DND-41 (cell line): ENCODE data around the gene PRR5.

Experiments
- ATAC-seq: fragments of 200-7000 bp; cut with Tn5 transposase; 3 replicates; pipeline ENCODE4 v1.9.1; 2021; ENCODE audit warnings: low read depth; ENCODE audit not compliant: insufficient read depth
- DNase-seq: peaks from one replicate; pipeline ENCODE4 v3.0.0-alpha.2; 2020
- H2AFZ ChIP-seq: 2 replicates; pipeline ENCODE4 v1.6.0; 2012; ENCODE audit warnings: low read depth, low read length
- H3K27ac ChIP-seq: 2 replicates; pipeline ENCODE4 v1.5.1; 2012; ENCODE audit warnings: low read length, inconsistent platforms
- H3K27me3 ChIP-seq: fragments of 200-600 bp; sonication (generic); 2 replicates; pipeline ENCODE4 v1.6.0; 2012; ENCODE audit warnings: low read length, mild to moderate bottlenecking, inconsistent platforms; ENCODE audit not compliant: insufficient read depth, poor library complexity
- H3K36me3 ChIP-seq: 2 replicates; pipeline ENCODE4 v1.5.1; 2012; ENCODE audit warnings: low read length, inconsistent platforms; ENCODE audit not compliant: insufficient read depth
- H3K4me1 ChIP-seq: 2 replicates; pipeline ENCODE4 v1.5.1; 2012; ENCODE audit warnings: mild to moderate bottlenecking, low read length; ENCODE audit not compliant: insufficient read depth
- H3K4me2 ChIP-seq: 2 replicates; pipeline ENCODE4 v1.6.0; 2012; ENCODE audit warnings: mild to moderate bottlenecking, moderate library complexity, low read length, inconsistent platforms; ENCODE audit not compliant: insufficient read depth
- H3K4me3 ChIP-seq, 2 experiments: fragments of 200-600 bp in 1 of 2; shearing (Covaris generic) in 1 of 2; 2 replicates each; pipeline ENCODE4 v1.5.1; 2012 to 2016; ENCODE audit warnings: inconsistent platforms in 2 of 2, low read length in 2 of 2, mild to moderate bottlenecking in 2 of 2, low read depth in 1 of 2, moderate library complexity in 1 of 2
- H3K79me2 ChIP-seq: 2 replicates; pipeline ENCODE4 v1.6.0; 2012; ENCODE audit warnings: low read length, inconsistent platforms; ENCODE audit not compliant: insufficient read depth
- H3K9ac ChIP-seq: 2 replicates; pipeline ENCODE4 v1.6.0; 2012; ENCODE audit warnings: low read depth, mild to moderate bottlenecking, inconsistent platforms, low read length, moderate library complexity
- H3K9me3 ChIP-seq: 2 replicates; pipeline ENCODE4 v1.5.1; 2012; ENCODE audit warnings: low read length, moderate library complexity, mild to moderate bottlenecking, inconsistent platforms; ENCODE audit not compliant: insufficient read depth, severe bottlenecking
- H4K20me1 ChIP-seq: 2 replicates; pipeline ENCODE4 v1.6.0; 2012; ENCODE audit warnings: low read length; ENCODE audit not compliant: insufficient read depth
- CTCF ChIP-seq: IDR thresholded peaks from 2 replicates; pipeline ENCODE4 v1.5.1; 2012; ENCODE audit warnings: borderline replicate concordance, low read length, moderate library complexity, mild to moderate bottlenecking; ENCODE audit not compliant: poor library complexity, severe bottlenecking; ENCODE audit errors: extremely low read depth
- EZH2 ChIP-seq: IDR thresholded peaks from 3 replicates; pipeline ENCODE4 v1.6.1; 2012; ENCODE audit warnings: borderline replicate concordance, low read depth, mild to moderate bottlenecking, moderate library complexity, low read length, inconsistent platforms; ENCODE audit not compliant: severe bottlenecking

PRR5 gene

DNA sequence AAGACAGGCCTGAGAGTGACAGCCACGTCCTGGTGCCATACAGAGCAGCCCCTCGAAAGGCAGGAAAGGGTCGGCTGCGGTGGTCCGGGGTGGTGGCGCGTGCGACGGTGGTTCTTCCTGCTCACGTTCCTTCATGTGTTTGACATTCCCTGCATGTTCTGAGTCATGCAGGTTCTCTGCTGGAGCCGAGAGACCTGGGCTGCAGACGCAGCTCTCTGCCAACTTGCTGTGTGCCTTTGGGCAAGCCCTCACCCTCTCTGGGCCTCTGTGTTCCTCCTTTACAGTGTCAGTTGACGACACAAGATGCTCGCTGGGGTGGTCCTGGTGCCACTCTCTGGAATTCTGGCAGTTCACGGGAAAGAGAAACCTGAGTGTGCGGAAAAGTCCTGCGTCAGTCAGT lies 62.4 kb downstream of the PRR5 start:
- no peaks in the 10 kb centered on the region for H3K79me2 ChIP-seq
- no peak overlapping the region for H3K9ac ChIP-seq
- H3K4me3 ChIP-seq: no peak overlapping the region
- no peaks in the 10 kb centered on the region for H3K9me3 ChIP-seq
- DNase-seq (no peak), ATAC-seq (no peak)
- H2AFZ ChIP-seq: no peak overlapping the region
- no peak overlapping the region for H3K4me2 ChIP-seq
- H4K20me1 ChIP-seq: no peaks in the 10 kb centered on the region
- H3K36me3 ChIP-seq: no peaks in the 10 kb centered on the region
- TF ChIP-seq EZH2 (no peak), CTCF (no peak)
- H3K4me1 ChIP-seq: no peaks in the 10 kb centered on the region
- no peak overlapping the region for H3K27ac ChIP-seq
- no peaks in the 10 kb centered on the region for H3K27me3 ChIP-seq

- H3K27me3 ChIP-seq: no peaks in the 10 kb centered on the region
Measured at GRCh38 chr22:44764974-44765373, 63.0 kb downstream of the PRR5 start.

DNA sequence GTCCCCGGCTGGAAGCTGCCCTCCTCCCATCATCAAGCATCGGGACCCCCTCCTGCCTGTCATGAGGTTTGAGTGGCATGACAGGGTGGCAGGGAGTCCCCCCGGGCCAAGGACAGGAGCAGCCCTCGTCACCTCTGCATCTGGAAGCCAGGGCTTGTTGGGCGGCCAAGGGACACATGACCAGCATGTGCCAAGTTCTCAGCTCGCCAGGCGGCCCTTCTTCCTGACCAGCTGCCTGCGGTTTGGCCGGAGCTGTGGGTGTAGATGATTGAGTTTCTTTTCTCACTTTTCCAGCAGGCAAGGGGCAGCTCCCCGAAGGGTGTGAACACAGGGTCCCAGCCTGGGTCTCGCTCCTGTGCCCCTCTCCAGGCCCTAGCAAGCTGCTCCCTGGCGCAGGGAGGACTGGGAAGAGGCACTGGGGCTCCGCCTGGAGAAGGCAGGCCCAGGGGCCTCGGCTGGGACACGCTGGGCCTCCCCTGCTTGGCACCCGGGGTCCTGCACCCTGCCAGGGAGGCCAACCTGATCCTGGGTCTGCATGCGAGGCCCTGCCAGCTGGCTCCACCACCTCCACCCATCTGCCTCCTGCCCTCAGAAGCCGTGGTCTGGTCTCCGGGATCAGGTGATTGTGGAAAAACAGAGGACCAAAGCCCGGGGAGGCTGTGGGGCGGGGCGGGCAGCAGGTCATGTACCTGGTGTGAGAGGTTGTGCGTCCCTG lies 63.7 kb downstream of the PRR5 start:
- no peak overlapping the region for H3K4me2 ChIP-seq
- H3K9ac ChIP-seq: no peak overlapping the region
- no peak overlapping the region for H2AFZ ChIP-seq
- no peaks in the 10 kb centered on the region for H3K27me3 ChIP-seq
- H3K9me3 ChIP-seq: no peaks in the 10 kb centered on the region
- no peaks in the 10 kb centered on the region for H4K20me1 ChIP-seq
- DNase-seq (no peak), ATAC-seq (no peak)
- TF ChIP-seq EZH2 (no peak), CTCF (no peak)
- no peak overlapping the region for H3K27ac ChIP-seq
- no peaks in the 10 kb centered on the region for H3K79me2 ChIP-seq
- no peaks in the 10 kb centered on the region for H3K36me3 ChIP-seq
- H3K4me1 ChIP-seq: no peaks in the 10 kb centered on the region
- H3K4me3 ChIP-seq: no peak overlapping the region

More at GRCh38 chr22:44764974-44765373, 63.0 kb downstream of the PRR5 start:
- no peak for TF ChIP-seq CTCF
- no peak for TF ChIP-seq EZH2
- Histone ChIP-seq H3K79me2 (no peaks in the 10 kb centered on the region), H3K4me3 (no peak overlapping the region), H3K9ac (no peak overlapping the region), H3K27ac (no peak overlapping the region), H3K36me3 (no peaks in the 10 kb centered on the region), H3K9me3 (no peaks in the 10 kb centered on the region), H3K4me2 (no peak overlapping the region), H4K20me1 (no peaks in the 10 kb centered on the region), H3K4me1 (no peaks in the 10 kb centered on the region), H2AFZ (no peak overlapping the region)
- ATAC-seq (no peak), DNase-seq (no peak)
